NCI-H1694 treated with DMSO at 0.1 percent for 48 hours (cell line): ENCODE data around the gene MYO7B.

Experiments
- DNase-seq: peaks from one replicate; lab custom pipeline; 2025; lab: John Stamatoyannopoulos, UW

Gene MYO7B

GRCh38 chr2:127681976-127682857, 146.7 kb downstream of the MYO7B start:
- DNase-seq, result no peak

- DNase-seq, result no peak
Measured at GRCh38 chr2:127683056-127683455, 147.6 kb downstream of the MYO7B start.

GRCh38 chr2:127683757-127684156, 148.3 kb downstream of the MYO7B start:
- no peak for DNase-seq

GRCh38 chr2:127685410-127686080, 150.1 kb downstream of the MYO7B start:
- DNase-seq, result no peak
